Peyer's patch (tissue), 4 donors: ENCODE results near the gene GNAI1. TPM values are rescaled to one million over a fixed set of nuclear protein-coding genes. Genes with fewer than 3 reads are reported as not detected.

Source experiments
- DNase-seq, 3 donors: peaks; one replicate each; pipeline ENCODE4 v3.0.0-alpha.2; 2017 to 2019
- H3K27ac ChIP-seq, 4 donors: fragments of 200-600 bp; sonication (generic); one replicate each; pipeline ENCODE4 v1.5.1; 2016 to 2019
- H3K27me3 ChIP-seq, 2 donors: fragments of 200-600 bp; sonication (generic); one replicate each; pipeline ENCODE4 v1.5.1; 2019
- H3K36me3 ChIP-seq, 3 donors: fragments of 200-600 bp; sonication (generic); one replicate each; pipeline ENCODE4 v1.5.1; 2016 to 2019
- H3K4me1 ChIP-seq, 4 donors: fragments of 200-600 bp; sonication (generic); one replicate each; pipeline ENCODE4 v1.5.1; 2016 to 2019
- H3K4me3 ChIP-seq, 4 donors: fragments of 200-600 bp; sonication (generic); 1 replicate in 3 of 4; 2 replicates in 1 of 4; pipeline ENCODE4 v1.5.1; 2016 to 2019; ENCODE audit warnings: mild to moderate bottlenecking in 1 of 4
- H3K9me3 ChIP-seq, 4 donors: fragments of 200-600 bp; sonication (generic); one replicate each; pipeline ENCODE4 v1.5.1; 2016 to 2019; ENCODE audit warnings: mild to moderate bottlenecking in 1 of 4
- CTCF ChIP-seq, 6 experiments: fragments of 450-650 bp in 4 of 6; fragments of 200-600 bp in 2 of 6; sonication (generic) in 1 of 6; IDR thresholded peaks; one replicate each; pipeline ENCODE4 v1.5.1; 2017 to 2019; ENCODE audit warnings: antibody characterized with exemption in 6 of 6, mild to moderate bottlenecking in 3 of 6, moderate library complexity in 1 of 6
- POLR2A ChIP-seq, 2 donors: fragments of 450-650 bp; IDR thresholded peaks; one replicate each; pipeline ENCODE4 v1.5.1; 2017; ENCODE audit warnings: antibody characterized with exemption in 2 of 2, mild to moderate bottlenecking in 2 of 2, moderate library complexity in 2 of 2
- total RNA-seq, 4 donors: library from RNA; depleted of rRNA; stranded (reverse); fragments of >200 nt; gene quantifications; one replicate each; pipeline ENCODE4 v1.1.0, GENCODE V29; 2016

The GNAI1 gene
- total RNA-seq, 4 donors from 2014 or later, result 5.5 to 13.3 (median 8.1) TPM

DNA sequence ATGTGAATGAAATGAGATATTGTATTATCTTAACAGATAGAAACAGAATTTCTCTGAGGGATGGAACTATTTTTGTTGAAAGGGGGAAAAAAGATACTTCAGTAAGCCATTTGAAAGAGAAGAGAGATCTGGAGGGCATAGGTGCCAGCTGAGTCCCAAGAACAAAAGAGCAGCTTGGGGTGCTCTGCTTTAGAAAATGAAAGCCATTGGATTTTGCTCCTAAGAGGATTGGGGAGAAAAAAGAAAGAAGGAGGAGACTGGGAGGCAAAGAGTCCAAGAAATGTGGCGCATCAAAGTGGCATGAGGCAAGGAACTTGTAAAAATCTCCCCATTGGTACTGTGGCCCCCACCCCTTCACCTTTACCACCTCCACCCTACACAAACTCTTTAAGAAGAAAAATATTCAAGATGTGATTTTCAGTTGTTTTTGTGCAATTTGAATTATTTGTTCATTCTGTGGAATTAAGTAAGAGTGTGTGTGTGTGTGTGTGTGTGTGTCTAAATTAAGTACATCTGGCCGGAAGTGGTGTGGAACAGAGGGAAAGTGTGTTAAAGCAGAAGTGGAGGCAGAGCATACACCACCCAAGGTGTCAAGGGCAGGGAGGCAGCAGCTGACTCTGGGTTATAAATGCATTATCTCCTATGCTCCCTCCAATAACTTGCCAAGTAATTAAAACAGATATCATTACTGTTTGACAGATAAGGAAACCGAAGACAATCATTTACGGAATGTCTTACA lies 9.9 kb upstream of the GNAI1 start:
- H3K4me3 ChIP-seq, result no peak overlapping the region
- no peaks in the 10 kb centered on the region for H3K27me3 ChIP-seq
- no peak for TF ChIP-seq POLR2A (IDR thresholded peaks at IDR 0.05)
- TF ChIP-seq CTCF (IDR thresholded peaks at IDR 0.05), result no peak
- no peaks in the 10 kb centered on the region for H3K4me1 ChIP-seq
- no peaks in the 10 kb centered on the region for H3K36me3 ChIP-seq
- DNase-seq, result no peak
- no peaks in the 10 kb centered on the region for H3K9me3 ChIP-seq
- H3K27ac ChIP-seq, result no peak overlapping the region

- DNase-seq, result no peak
- TF ChIP-seq CTCF (IDR thresholded peaks at IDR 0.05), result no peak
- TF ChIP-seq POLR2A (IDR thresholded peaks at IDR 0.05), result no peak
- H3K4me1 ChIP-seq, result no peaks in the 10 kb centered on the region
- H3K27ac ChIP-seq, result no peak overlapping the region
- no peaks in the 10 kb centered on the region for H3K27me3 ChIP-seq
- no peaks in the 10 kb centered on the region for H3K36me3 ChIP-seq
- no peak overlapping the region for H3K4me3 ChIP-seq
- H3K9me3 ChIP-seq, result no peaks in the 10 kb centered on the region
Observed at GRCh38 chr7:80127412-80128160, 7.0 kb upstream of the GNAI1 start.

- Histone ChIP-seq H3K27me3 (no peaks in the 10 kb centered on the region), H3K36me3 (no peaks in the 10 kb centered on the region), H3K4me3 (no peak overlapping the region), H3K9me3 (no peaks in the 10 kb centered on the region), H3K27ac (no peak overlapping the region), H3K4me1 (no peaks in the 10 kb centered on the region)
- DNase-seq, result no peak
- TF ChIP-seq CTCF (IDR thresholded peaks at IDR 0.05) (no peak), POLR2A (IDR thresholded peaks at IDR 0.05) (no peak)
Observed at GRCh38 chr7:80128918-80129317, 5.7 kb upstream of the GNAI1 start.

DNA sequence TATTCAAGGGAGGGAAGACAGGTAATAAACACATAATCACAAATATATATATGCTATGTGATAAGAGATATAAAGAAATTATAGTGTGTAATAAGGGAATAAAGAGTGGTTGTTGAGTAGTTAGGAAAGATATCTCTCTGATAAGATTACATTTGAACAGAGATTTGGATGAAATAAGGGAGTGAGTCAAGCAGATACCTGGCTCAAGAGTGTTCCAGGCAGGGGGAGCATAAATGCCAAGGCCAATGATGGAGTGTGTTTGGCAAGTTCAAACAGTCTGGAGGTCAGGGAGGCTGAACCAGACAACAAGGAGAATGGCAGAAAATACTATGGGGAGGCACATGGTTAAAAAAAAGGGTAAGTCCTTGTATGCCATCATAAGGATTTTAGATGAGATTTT lies 4.8 kb upstream of the GNAI1 start:
- TF ChIP-seq POLR2A (IDR thresholded peaks at IDR 0.05) (no peak), CTCF (IDR thresholded peaks at IDR 0.05) (no peak)
- no peaks in the 10 kb centered on the region for H3K9me3 ChIP-seq
- DNase-seq, result no peak
- no peaks in the 10 kb centered on the region for H3K4me1 ChIP-seq
- no peak overlapping the region for H3K27ac ChIP-seq
- H3K4me3 ChIP-seq, result no peak overlapping the region
- no peaks in the 10 kb centered on the region for H3K27me3 ChIP-seq
- H3K36me3 ChIP-seq, result no peaks in the 10 kb centered on the region

DNA sequence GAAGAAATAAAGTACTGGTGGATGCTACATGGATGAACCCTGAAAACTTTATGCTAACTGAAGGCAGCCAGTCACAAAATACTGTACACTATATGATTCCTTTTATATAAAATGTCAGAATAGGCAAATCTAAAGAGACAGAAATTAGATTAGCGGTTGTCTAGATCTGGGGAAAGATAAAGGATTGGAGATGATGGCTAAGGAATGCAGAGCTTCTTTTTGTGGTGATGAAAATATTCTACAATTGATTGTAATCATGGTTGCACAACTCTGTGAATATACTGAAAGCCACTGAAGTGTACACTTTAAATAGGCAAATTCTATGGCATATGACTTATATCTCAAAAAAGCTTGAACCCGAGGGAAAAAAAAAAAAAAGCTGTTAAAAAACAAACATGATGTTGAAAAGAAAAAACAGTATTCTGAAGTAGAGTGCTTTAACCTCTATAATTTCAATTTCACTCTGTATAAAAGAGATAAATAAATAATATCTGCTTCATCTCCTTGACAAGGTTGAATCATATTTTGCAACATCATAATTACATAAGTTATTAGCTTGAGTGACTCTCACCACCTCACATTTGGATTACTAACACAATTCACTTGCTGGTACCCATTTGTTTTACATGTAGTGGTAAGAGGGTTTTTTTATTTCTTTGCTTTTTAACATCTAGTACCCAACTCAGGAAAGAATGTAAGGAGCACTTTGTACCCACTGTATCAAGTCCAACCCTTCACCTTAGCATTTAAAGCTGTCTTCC lies 2.8 kb upstream of the GNAI1 start:
- DNase-seq, result no peak
- Histone ChIP-seq H3K27me3 (no peaks in the 10 kb centered on the region), H3K4me1 (no peaks in the 10 kb centered on the region), H3K36me3 (no peaks in the 10 kb centered on the region), H3K9me3 (no peaks in the 10 kb centered on the region), H3K4me3 (no peak overlapping the region), H3K27ac (no peak overlapping the region)
- no peak for TF ChIP-seq CTCF (IDR thresholded peaks at IDR 0.05)
- TF ChIP-seq POLR2A (IDR thresholded peaks at IDR 0.05), result no peak
